ENCODE measurements around the gene SMTN.

DNA sequence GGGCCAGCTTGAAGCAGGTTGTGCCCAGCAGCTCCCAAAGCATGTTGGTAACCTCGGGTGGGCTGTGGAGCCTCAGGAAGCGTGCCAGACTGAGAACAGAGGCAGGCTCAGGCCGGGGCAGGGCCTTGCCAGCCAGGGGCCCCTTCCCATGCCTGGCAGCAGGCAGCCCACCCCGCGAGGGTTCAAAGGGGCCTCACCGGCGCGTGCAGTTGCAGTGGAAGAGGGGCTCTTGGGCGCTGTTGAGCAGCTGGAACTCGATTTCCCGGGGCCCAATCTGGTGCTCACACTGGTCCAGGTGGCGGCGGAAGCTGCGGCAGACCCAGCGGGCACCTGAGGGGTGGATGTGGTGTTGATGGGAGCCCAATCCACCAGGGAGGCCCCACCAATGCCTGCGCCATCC is 55.6 kb downstream of the SMTN start:
- TF ChIP-seq SMC3 (IDR thresholded peaks at IDR 0.05; ENCODE audit: low read depth, low read length) (no peak), POLR2AphosphoS5 (IDR thresholded peaks at IDR 0.05; ENCODE audit: low read depth, low read length) (no peak), MAX (IDR thresholded peaks at IDR 0.05; ENCODE audit: low read depth) (no peak), RCOR1 (IDR thresholded peaks at IDR 0.05; ENCODE audit: low read length) (no peak), CHD2 (IDR thresholded peaks at IDR 0.05; ENCODE audit: low read length, partially characterized antibody) (no peak), FOSL2 (IDR thresholded peaks at IDR 0.05; ENCODE audit: borderline replicate concordance, low read depth) (no peak), YY1 (IDR thresholded peaks at IDR 0.05; ENCODE audit: low read depth) (no peak), TAF1 (IDR thresholded peaks at IDR 0.05; ENCODE audit: borderline replicate concordance, low read depth, low read length) (no peak), GABPA (IDR thresholded peaks at IDR 0.05; ENCODE audit: low read depth) (no peak), MEF2A (IDR thresholded peaks at IDR 0.05; ENCODE audit: borderline replicate concordance, low read depth) (no peak)
- TF ChIP-seq, protein P1, sequence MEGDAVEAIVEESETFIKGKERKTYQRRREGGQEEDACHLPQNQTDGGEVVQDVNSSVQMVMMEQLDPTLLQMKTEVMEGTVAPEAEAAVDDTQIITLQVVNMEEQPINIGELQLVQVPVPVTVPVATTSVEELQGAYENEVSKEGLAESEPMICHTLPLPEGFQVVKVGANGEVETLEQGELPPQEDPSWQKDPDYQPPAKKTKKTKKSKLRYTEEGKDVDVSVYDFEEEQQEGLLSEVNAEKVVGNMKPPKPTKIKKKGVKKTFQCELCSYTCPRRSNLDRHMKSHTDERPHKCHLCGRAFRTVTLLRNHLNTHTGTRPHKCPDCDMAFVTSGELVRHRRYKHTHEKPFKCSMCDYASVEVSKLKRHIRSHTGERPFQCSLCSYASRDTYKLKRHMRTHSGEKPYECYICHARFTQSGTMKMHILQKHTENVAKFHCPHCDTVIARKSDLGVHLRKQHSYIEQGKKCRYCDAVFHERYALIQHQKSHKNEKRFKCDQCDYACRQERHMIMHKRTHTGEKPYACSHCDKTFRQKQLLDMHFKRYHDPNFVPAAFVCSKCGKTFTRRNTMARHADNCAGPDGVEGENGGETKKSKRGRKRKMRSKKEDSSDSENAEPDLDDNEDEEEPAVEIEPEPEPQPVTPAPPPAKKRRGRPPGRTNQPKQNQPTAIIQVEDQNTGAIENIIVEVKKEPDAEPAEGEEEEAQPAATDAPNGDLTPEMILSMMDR (IDR thresholded peaks at IDR 0.05): no peak

All from SK-N-SH (cell line).